GM23248 (cell line): ENCODE data around the gene WDR62.
"Not testable (repeated sequence)": the region's sequence is repeated elsewhere in the genome, so short reads cannot be mapped to it uniquely, and the experiment has no call there.

Experiments
- EZH2 ChIP-seq: fragments of 200-600 bp; sonication (generic); IDR thresholded peaks from 2 replicates; pipeline ENCODE4 v1.6.1; 2018; ENCODE audit warnings: antibody characterized with exemption, mild to moderate bottlenecking; ENCODE audit not compliant: insufficient read depth, poor library complexity, severe bottlenecking
- EZH2phosphoT487 ChIP-seq: fragments of 200-600 bp; sonication (generic); IDR thresholded peaks from 2 replicates; pipeline ENCODE4 v1.6.1; 2018; ENCODE audit warnings: antibody characterized with exemption, moderate library complexity, mild to moderate bottlenecking, low read depth; ENCODE audit not compliant: insufficient read depth

GRCh38 chr19:36041092-36041491 is 13.6 kb upstream of the WDR62 start:
- TF ChIP-seq EZH2phosphoT487, EZH2: not testable (repeated sequence)
